H1 (cell line): ENCODE data around the gene ETS1. TPM values are rescaled to one million over a fixed set of nuclear protein-coding genes. Genes with fewer than 3 reads are reported as not detected.

Experiments
- CEBPB ChIP-seq: IDR thresholded peaks from 2 replicates; pipeline ENCODE4 v1.6.1; 2012; ENCODE audit warnings: low read depth, low read length
- CHD2 ChIP-seq: IDR thresholded peaks from 2 replicates; pipeline ENCODE4 v1.6.1; 2012; ENCODE audit warnings: low read length, improper control_type of control experiment
- CREB1 ChIP-seq: IDR thresholded peaks from 2 replicates; pipeline ENCODE4 v1.6.1; 2012; ENCODE audit warnings: inconsistent platforms
- KDM1A ChIP-seq: fragments of 200-600, 300-600 bp; sonication (generic); IDR thresholded peaks from 2 replicates; pipeline ENCODE4 v1.7.1; 2016; ENCODE audit warnings: mild to moderate bottlenecking, low read length, borderline replicate concordance
- KDM5A ChIP-seq: fragments of 200-600 bp; IDR thresholded peaks from 2 replicates; pipeline ENCODE4 v1.7.1; 2012; ENCODE audit warnings: mild to moderate bottlenecking, low read length, inconsistent platforms, mixed read lengths
- SIX5 ChIP-seq: IDR thresholded peaks from 2 replicates; pipeline ENCODE4 v1.6.1; 2011; ENCODE audit warnings: mild to moderate bottlenecking, low read depth, low read length
- TAF7 ChIP-seq: optimal IDR thresholded peaks from 2 replicates; pipeline ENCODE3; 2011; ENCODE audit warnings: low read depth, mild to moderate bottlenecking, inconsistent platforms, low read length, moderate library complexity, borderline replicate concordance
- polyA plus RNA-seq, 7 experiments: library from polyadenylated mRNA; depleted of rRNA in 3 of 7; stranded (reverse) in 5 of 7; unstranded in 2 of 7; fragments of >200 nt in 5 of 7; fragments of 200-250 nt in 2 of 7; gene quantifications; 1 replicate in 5 of 7; 2 replicates in 1 of 7; 4 replicates in 1 of 7; pipeline versions ENCODE4 v1.2.1 to v1.2.3, GENCODE V29; 2011 to 2013; ENCODE audit warnings: missing spikeins in 2 of 7, mixed read lengths in 2 of 7
- total RNA-seq: library from RNA; stranded (reverse); fragmentation: NEBNext Ultra II Directional; extraction: Animal tissue kit (Norgen Biotek cat#: 25700); gene quantifications from 2 replicates; pipeline ENCODE4 v1.2.1, GENCODE V29; 2021
- TF ChIP-seq, protein P1 (sequence below): IDR thresholded peaks from 2 replicates; pipeline ENCODE4 v1.6.1; 2012; ENCODE audit warnings: inconsistent platforms

Gene ETS1
- total and polyA plus RNA-seq, 2 of the 8 experiments (the other 6 are each of a cell fraction or from before 2014, with no cell fraction given) = 10.0 to 35.3 TPM

DNA sequence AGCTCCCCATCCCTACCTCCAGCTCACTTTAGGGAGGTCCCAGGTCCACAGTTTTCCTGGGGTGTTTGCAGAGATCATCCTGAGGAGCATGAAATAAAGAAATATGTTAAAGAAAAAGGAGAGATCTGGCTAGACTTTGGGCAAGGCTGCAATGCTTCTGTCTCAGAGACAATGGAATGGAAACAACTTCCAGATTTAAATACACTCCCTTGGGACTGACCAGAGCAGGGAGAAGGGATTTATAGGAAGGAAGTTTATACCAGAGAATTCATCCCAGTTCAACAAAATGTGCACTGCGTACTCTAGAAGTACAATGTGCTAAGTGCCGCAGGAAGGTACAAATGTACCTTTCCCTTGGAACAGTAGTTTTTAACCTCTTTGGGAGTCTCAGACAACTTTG, 40.4 kb downstream of the ETS1 start (continued):
- TF ChIP-seq SIX5 (no peak), CHD2 (no peak), CREB1 (no peak), CEBPB (no peak), KDM5A (no peak), KDM1A (no peak), TAF7 (no peak)
- TF ChIP-seq, protein P1, sequence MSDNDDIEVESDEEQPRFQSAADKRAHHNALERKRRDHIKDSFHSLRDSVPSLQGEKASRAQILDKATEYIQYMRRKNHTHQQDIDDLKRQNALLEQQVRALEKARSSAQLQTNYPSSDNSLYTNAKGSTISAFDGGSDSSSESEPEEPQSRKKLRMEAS = no peak
